BJ (cell line): ENCODE results near the gene TSR1. TPM values are rescaled to one million over a fixed set of nuclear protein-coding genes. Genes with fewer than 3 reads are reported as not detected.

Source experiments
- CTCF ChIA-PET: fragments of 350-600 bp; formaldehyde crosslinking; extraction: SDS; loops from one replicate; lab custom pipeline; 2021; ENCODE audit warnings: antibody characterized with exemption, inconsistent platforms; lab: Yijun Ruan, JAX
- POLR2A ChIA-PET: fragments of 300-600 bp; sonication (Branson Sonifier 250); formaldehyde crosslinking; extraction: SDS; loops from one replicate; lab custom pipeline; 2021; ENCODE audit warnings: antibody characterized with exemption; lab: Charles Lee
- DNase-seq: peaks from one replicate; pipeline ENCODE4 v3.0.0-alpha.2; 2011; ENCODE audit warnings: low read depth
- H3K27me3 ChIP-seq: 2 replicates; pipeline ENCODE4 v1.6.0; 2011; ENCODE audit warnings: low read length; ENCODE audit not compliant: control insufficient read depth, insufficient read depth
- H3K36me3 ChIP-seq: 2 replicates; pipeline ENCODE4 v1.5.1; 2011; ENCODE audit warnings: low read length; ENCODE audit not compliant: control insufficient read depth, insufficient read depth
- H3K4me3 ChIP-seq: 2 replicates; pipeline ENCODE4 v1.5.1; 2011; ENCODE audit warnings: low read depth, mild to moderate bottlenecking, control low read depth, low read length
- CTCF ChIP-seq: IDR thresholded peaks from 2 replicates; pipeline ENCODE4 v1.5.1; 2011; ENCODE audit warnings: low read depth, mild to moderate bottlenecking, control low read depth, inconsistent platforms, low read length, moderate library complexity; ENCODE audit not compliant: insufficient read depth
- polyA plus RNA-seq: library from polyadenylated mRNA; depleted of rRNA; stranded (reverse); fragments of >200 nt; gene quantifications from 2 replicates; pipeline ENCODE4 v1.2.3, GENCODE V29; 2011

TSR1 gene
- polyA plus RNA-seq, 1 experiment = 8.9 TPM

- DNase-seq = no peak
- Histone ChIP-seq H3K4me3 (peak overlapping the region; percentile 69), H3K36me3 (0 out of 2 replicates have a peak, but pooled peaks cover 3% of the 10 kb centered on the region), H3K27me3 (no peaks in the 10 kb centered on the region)
- POLR2A ChIA-PET = interaction anchor here (0.6 to 0.7 kb wide), 2 partner anchors 10 to 256 kb away, joined by 4 to 8 read pairs; partner anchors contain the start of gene PAFAH1B1
- TF ChIP-seq CTCF = no peak
- CTCF ChIA-PET = interaction anchor here (0.9 to 3.1 kb wide), 3 partner anchors 9 to 16 kb away, joined by 3 to 22 read pairs (median 3); no protein-coding TSS in a partner anchor
Observed at GRCh38 chr17:2337544-2338314, 1.5 kb upstream of the TSR1 start.

GRCh38 chr17:2336852-2337543 lies 741 bp upstream of the TSR1 start, which contains the start of gene SGSM2:
TSS of gene SGSM2 (plus strand) at chr17:2337501. CDS start at chr17:2337689, 188 bp downstream.
- POLR2A ChIA-PET = no interaction called here
- no peak for DNase-seq
- CTCF ChIA-PET = interaction anchor here (0.6 to 2.1 kb wide), 11 partner anchors 9 to 284 kb away, joined by 3 to 10 read pairs (median 3); partner anchors contain the start of gene HIC1

GRCh38 chr17:2335726-2336214 lies 487 bp downstream of the TSR1 start:
- H3K27me3 ChIP-seq = no peaks in the 10 kb centered on the region
- peaks cover 6% of the 10 kb centered on the region for H3K36me3 ChIP-seq
- no peak for TF ChIP-seq CTCF
- ChIA-PET CTCF (interaction anchor here (1.0 to 2.1 kb wide), 6 partner anchors 10 to 281 kb away, joined by 3 to 10 read pairs (median 4); partner anchors contain the start of gene HIC1), POLR2A (no interaction called here)
- H3K4me3 ChIP-seq = peak overlapping the region; percentile 69
- DNase-seq = no peak

More at GRCh38 chr17:2336852-2337543, 741 bp upstream of the TSR1 start, which contains the start of gene SGSM2:
- H3K36me3 ChIP-seq = 0 out of 2 replicates have a peak, but pooled peaks cover 3% of the 10 kb centered on the region
- no peaks in the 10 kb centered on the region for H3K27me3 ChIP-seq
- TF ChIP-seq CTCF = no peak
- peak within 1 kb of the TSS; percentile 69 for H3K4me3 ChIP-seq

- POLR2A ChIA-PET = no interaction called here
- DNase-seq = no peak
- Histone ChIP-seq H3K4me3 (no peak overlapping the region), H3K36me3 (peaks cover 11% of the 10 kb centered on the region), H3K27me3 (no peaks in the 10 kb centered on the region)
- TF ChIP-seq CTCF = no peak
- CTCF ChIA-PET = interaction anchor here (1.2 kb wide), 1 partner anchor 22 kb away, joined by 3 read pairs; no protein-coding TSS in a partner anchor
Observed at GRCh38 chr17:2331303-2331702, 5.0 kb downstream of the TSR1 start.
